A549 (cell line): Measurements from ENCODE around the gene PARP11.

Source experiments
- CEBPB ChIP-seq, 2 experiments: fragments of >200 bp in 1 of 2; sonication (Bioruptor Twin) in 1 of 2; formaldehyde crosslinking in 1 of 2; IDR thresholded peaks; 2 replicates each; pipeline ENCODE4 v1.6.1; 2012 to 2016
- EHF ChIP-seq: fragments of 250-450 bp; sonication (Bioruptor Pico); IDR thresholded peaks from 2 replicates; pipeline ENCODE4 v1.5.0; 2020; ENCODE audit warnings: mild to moderate bottlenecking
- ESRRA ChIP-seq: fragments of 150-350 bp; IDR thresholded peaks from 2 replicates; pipeline ENCODE4 v1.6.1; 2014; ENCODE audit warnings: mild to moderate bottlenecking, low read length, borderline replicate concordance
- NR3C1 ChIP-seq: fragments of >200 bp; sonication (Bioruptor Twin); formaldehyde crosslinking; IDR thresholded peaks from 3 replicates; pipeline ENCODE4 v1.6.1; 2017
- USF2 ChIP-seq: fragments of 450-650 bp; IDR thresholded peaks from 2 replicates; pipeline ENCODE4 v1.6.1; 2014; ENCODE audit warnings: antibody characterized with exemption
- TF ChIP-seq, protein P1 (sequence below): fragments of >200 bp; sonication (Bioruptor Twin); formaldehyde crosslinking; IDR thresholded peaks from 3 replicates; pipeline ENCODE4 v1.5.1; 2016

DNA sequence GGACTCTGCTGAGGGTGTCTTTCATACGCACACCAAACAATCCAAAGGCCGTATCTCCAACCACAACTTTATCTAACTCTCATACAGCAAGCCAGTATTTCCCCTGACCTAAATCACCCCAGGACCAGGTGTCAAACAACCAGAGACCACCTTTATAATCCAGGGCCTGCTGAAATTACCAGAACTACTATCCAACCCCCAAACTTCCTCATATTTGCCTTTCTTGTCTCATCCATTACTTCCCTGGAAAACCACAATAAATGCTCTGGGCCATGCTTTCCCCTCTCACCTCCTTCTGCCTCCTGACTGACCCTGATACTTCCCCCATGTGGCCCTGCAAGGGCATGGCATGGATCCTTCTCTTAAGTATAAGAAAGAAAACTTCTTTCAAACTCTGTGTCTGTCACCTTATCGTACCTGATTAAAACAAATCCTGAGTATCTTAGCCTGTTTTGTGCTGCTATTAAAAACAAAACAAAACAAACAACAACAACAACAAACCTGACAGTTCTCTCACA lies 75.6 kb downstream of the PARP11 start:
- TF ChIP-seq NR3C1, result no peak
- TF ChIP-seq USF2, result no peak
- TF ChIP-seq CEBPB (IDR thresholded peaks at IDR 0.05), result no peak
- TF ChIP-seq, protein P1, sequence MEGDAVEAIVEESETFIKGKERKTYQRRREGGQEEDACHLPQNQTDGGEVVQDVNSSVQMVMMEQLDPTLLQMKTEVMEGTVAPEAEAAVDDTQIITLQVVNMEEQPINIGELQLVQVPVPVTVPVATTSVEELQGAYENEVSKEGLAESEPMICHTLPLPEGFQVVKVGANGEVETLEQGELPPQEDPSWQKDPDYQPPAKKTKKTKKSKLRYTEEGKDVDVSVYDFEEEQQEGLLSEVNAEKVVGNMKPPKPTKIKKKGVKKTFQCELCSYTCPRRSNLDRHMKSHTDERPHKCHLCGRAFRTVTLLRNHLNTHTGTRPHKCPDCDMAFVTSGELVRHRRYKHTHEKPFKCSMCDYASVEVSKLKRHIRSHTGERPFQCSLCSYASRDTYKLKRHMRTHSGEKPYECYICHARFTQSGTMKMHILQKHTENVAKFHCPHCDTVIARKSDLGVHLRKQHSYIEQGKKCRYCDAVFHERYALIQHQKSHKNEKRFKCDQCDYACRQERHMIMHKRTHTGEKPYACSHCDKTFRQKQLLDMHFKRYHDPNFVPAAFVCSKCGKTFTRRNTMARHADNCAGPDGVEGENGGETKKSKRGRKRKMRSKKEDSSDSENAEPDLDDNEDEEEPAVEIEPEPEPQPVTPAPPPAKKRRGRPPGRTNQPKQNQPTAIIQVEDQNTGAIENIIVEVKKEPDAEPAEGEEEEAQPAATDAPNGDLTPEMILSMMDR, result no peak
- no peak for TF ChIP-seq ESRRA
- TF ChIP-seq EHF, result no peak
